Epithelial cell of esophagus (primary cell): ENCODE measurements around the gene ACAD8.

Experiments used
- DNase-seq: peaks from one replicate; pipeline ENCODE4 v3.0.0; 2010; ENCODE audit warnings: low read depth
- H3K4me3 ChIP-seq: 2 replicates; pipeline ENCODE4 v1.5.1; 2011; ENCODE audit warnings: mild to moderate bottlenecking, low read length, control low read depth
- CTCF ChIP-seq: IDR thresholded peaks from 2 replicates; pipeline ENCODE4 v1.5.1; 2011; ENCODE audit warnings: low read depth, mild to moderate bottlenecking, low read length, control low read depth, inconsistent platforms; ENCODE audit not compliant: insufficient read depth; ENCODE audit errors: missing control alignments

The ACAD8 gene

DNA sequence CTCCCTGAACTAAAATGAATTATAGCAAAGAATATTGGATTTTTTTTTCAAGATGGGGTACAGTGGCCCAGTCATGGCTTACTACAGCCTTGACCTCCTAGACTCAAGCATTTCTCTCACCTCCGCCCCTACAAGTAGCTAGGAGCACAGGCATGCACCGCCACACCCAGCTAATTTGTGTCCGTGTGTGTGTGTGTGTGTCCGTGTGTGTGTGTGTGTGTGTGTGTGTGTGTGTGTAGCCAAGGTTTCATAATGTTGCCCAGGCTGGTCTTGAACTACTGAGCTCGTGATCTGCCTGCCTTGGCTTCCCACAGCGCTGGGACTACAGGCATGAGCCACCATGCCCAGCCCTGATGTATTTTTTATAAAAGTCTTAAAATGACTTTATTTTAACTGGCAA, 12.8 kb upstream of the ACAD8 start:
- no peak for DNase-seq
- TF ChIP-seq CTCF: no peak
- H3K4me3 ChIP-seq: no peak overlapping the region

DNA sequence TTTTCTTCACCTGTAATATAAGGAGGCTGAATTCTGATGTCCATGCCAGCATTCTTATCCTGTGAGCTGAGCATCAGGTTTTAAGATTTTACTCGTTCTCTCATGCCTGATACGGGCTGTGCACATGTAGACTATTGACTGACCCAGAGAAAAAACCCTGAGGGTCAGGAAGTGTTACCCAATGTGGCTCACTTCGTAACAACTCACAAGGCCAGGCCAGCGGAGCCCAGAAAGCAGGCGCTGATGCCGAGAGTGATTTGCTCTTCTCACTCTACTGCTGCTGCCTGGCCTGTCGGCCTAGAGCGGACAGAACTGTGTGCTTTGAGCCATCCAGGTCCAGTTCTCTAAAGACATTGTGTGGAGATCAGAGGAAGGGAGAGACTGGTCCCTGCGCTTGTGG, 11.0 kb upstream of the ACAD8 start:
- peak; percentile 79 for DNase-seq
- no peak overlapping the region for H3K4me3 ChIP-seq
- no peak for TF ChIP-seq CTCF

GRCh38 chr11:134243913-134244312, 9.5 kb upstream of the ACAD8 start:
- H3K4me3 ChIP-seq: no peak overlapping the region
- TF ChIP-seq CTCF: no peak
- DNase-seq: no peak

- DNase-seq: peak; percentile 27
- TF ChIP-seq CTCF: peak; percentile 57
- H3K4me3 ChIP-seq: no peak overlapping the region
Observed at GRCh38 chr11:134244593-134244992, 8.8 kb upstream of the ACAD8 start.

- no peak for DNase-seq
- no peak overlapping the region for H3K4me3 ChIP-seq
- TF ChIP-seq CTCF: no peak
Observed at GRCh38 chr11:134245434-134245833, 7.9 kb upstream of the ACAD8 start.

DNA sequence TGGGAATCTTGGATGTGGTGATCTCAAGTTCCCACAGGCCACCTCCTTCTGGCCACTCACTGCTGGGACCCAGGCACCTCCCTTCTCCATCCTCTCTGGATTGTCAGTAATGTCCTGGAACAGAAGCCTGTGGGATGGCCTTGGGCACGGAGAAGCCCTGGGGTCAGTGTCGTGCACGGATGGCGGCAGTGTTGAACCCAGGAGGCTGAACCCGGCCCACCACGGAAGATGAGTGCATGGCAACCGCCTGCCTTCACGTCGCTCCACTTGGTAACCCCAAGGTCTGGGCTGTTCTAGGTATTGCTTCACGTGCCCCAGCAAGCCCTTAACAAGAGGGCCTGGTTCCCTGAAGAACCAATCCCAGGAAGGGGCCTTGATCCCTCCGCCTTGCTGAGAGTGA, 7.3 kb upstream of the ACAD8 start:
- DNase-seq: no peak
- H3K4me3 ChIP-seq: no peak overlapping the region
- TF ChIP-seq CTCF: no peak

DNA sequence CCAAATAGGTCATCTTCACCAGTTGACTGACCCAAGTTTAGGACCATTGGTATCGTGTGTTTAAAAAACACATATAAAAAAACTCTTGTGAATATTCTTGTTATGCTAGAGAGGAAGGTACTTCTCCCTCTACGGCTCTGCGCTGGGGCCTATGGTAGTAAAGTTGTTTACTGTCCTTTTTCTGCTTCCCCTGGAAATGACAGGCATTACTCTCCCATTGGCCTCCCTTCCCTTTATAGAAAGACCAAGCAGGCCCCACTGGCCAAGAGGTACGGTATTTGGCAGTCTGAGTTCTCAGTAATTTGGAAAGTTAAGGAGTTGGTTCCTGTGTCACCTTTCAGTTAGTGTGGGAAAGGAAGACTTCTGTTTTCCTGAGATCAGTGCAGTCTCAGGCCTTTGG, 6.7 kb upstream of the ACAD8 start:
- no peak for TF ChIP-seq CTCF
- no peak for DNase-seq
- H3K4me3 ChIP-seq: no peak overlapping the region
